Sigmoid colon (tissue), 4 donors: Measurements from ENCODE around the gene EPB41L4A.

ENCODE experiments used
- POLR2A ChIP-seq, 2 donors: fragments of 450-650 bp; IDR thresholded peaks; one replicate each; pipeline ENCODE4 v1.6.1; 2016; ENCODE audit warnings: antibody characterized with exemption in 2 of 2, mild to moderate bottlenecking in 2 of 2, moderate library complexity in 2 of 2
- POLR2AphosphoS5 ChIP-seq, 4 donors: sonication (generic); formaldehyde crosslinking; IDR thresholded peaks; one replicate each; pipeline ENCODE4 v1.6.1; 2017; ENCODE audit warnings: antibody characterized with exemption in 4 of 4
- TF ChIP-seq, protein P1 (sequence below), 4 experiments: fragments of 450-650 bp in 3 of 4; fragments of 200-600 bp in 1 of 4; IDR thresholded peaks; one replicate each; pipeline ENCODE4 v1.5.1; 2016 to 2019; ENCODE audit warnings: antibody characterized with exemption in 4 of 4, mild to moderate bottlenecking in 3 of 4, moderate library complexity in 2 of 4

DNA sequence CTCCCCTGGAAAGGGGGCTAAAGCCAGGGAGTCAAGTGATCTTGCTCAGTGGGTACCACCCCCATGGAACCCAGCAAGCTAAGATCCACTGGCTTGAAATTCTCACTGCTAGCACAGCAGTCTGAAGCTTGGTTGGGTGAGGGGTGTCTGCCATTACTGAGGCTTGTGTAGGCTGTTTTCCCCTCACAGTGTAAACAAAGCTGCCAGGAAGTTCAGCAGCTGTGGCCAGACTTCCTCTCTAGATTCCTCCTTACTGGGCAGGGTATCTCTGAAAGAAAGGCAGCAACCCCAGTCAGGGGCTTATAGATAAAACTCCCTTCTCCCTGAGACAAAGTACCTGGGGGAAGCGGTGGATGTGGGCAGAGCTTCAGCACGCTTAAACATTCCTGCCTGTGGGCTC lies 17.1 kb upstream of the EPB41L4A start:
- TF ChIP-seq, protein P1, sequence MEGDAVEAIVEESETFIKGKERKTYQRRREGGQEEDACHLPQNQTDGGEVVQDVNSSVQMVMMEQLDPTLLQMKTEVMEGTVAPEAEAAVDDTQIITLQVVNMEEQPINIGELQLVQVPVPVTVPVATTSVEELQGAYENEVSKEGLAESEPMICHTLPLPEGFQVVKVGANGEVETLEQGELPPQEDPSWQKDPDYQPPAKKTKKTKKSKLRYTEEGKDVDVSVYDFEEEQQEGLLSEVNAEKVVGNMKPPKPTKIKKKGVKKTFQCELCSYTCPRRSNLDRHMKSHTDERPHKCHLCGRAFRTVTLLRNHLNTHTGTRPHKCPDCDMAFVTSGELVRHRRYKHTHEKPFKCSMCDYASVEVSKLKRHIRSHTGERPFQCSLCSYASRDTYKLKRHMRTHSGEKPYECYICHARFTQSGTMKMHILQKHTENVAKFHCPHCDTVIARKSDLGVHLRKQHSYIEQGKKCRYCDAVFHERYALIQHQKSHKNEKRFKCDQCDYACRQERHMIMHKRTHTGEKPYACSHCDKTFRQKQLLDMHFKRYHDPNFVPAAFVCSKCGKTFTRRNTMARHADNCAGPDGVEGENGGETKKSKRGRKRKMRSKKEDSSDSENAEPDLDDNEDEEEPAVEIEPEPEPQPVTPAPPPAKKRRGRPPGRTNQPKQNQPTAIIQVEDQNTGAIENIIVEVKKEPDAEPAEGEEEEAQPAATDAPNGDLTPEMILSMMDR (IDR thresholded peaks at IDR 0.05): no peak
- TF ChIP-seq POLR2A (IDR thresholded peaks at IDR 0.05) (no peak), POLR2AphosphoS5 (IDR thresholded peaks at IDR 0.05) (no peak)
